Large intestine (tissue), 3 donors: ENCODE results near the gene NR2F1. TPM values are rescaled to one million over a fixed set of nuclear protein-coding genes. Genes with fewer than 3 reads are reported as not detected.

Experiments
- DNase-seq, 2 donors: peaks; one replicate each; pipeline versions ENCODE4 v3.0.0 to v3.0.0-alpha.2; 2013
- H3K27ac ChIP-seq: one replicate; pipeline ENCODE4 v1.5.1; 2013; ENCODE audit warnings: low read length
- H3K27me3 ChIP-seq: 2 replicates; pipeline ENCODE4 v1.6.1; 2013; ENCODE audit warnings: low read length; ENCODE audit not compliant: control insufficient read depth, insufficient read depth
- H3K36me3 ChIP-seq: 2 replicates; pipeline ENCODE4 v1.6.1; 2013; ENCODE audit warnings: low read length; ENCODE audit not compliant: control insufficient read depth, insufficient read depth
- H3K4me1 ChIP-seq: one replicate; pipeline ENCODE4 v1.6.1; 2013; ENCODE audit warnings: low read length; ENCODE audit not compliant: control insufficient read depth, insufficient read depth
- H3K4me3 ChIP-seq: one replicate; pipeline ENCODE4 v1.5.1; 2013; ENCODE audit warnings: low read length
- H3K9me3 ChIP-seq: one replicate; pipeline ENCODE4 v1.6.1; 2013; ENCODE audit warnings: mild to moderate bottlenecking, low read depth, low read length, moderate library complexity; ENCODE audit not compliant: control insufficient read depth
- WGBS: methylation state at CpG from one replicate; pipeline ENCODE4 v1.1.5; 2013; ENCODE audit warnings: low lambda C conversion rate; ENCODE audit not compliant: insufficient coverage; 5-methylcytosine and 5-hydroxymethylcytosine counted together
- polyA plus RNA-seq: library from polyadenylated mRNA; unstranded; fragments of 120-200 nt; gene quantifications from one replicate; pipeline ENCODE4 v1.2.1, GENCODE V29; 2013

NR2F1 gene
- polyA plus RNA-seq, 1 donor, result 7.6 TPM

DNA sequence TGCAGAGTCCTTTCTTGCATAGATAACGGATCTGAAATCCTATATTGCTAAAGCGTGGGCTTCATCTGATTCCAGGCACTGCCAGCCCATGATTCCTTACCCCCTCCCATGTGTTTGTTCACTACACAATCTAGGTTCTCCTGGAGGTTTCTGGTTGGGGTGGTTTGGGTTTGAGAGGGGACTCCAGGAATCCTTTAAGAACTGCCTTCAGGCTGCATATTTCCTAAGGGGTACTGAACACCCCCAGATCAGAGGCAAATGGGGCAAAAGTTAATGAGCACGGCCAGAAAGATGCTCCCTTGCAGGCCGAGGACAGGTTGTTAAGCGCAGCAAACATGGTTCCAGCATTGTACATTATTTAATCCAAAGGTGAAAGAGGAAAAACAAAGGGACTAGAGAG is 9.9 kb downstream of the NR2F1 start:
- Histone ChIP-seq H3K27me3 (peaks cover 95% of the 10 kb centered on the region), H3K4me1 (peaks cover 9% of the 10 kb centered on the region), H3K27ac (no peak overlapping the region), H3K9me3 (peaks cover 21% of the 10 kb centered on the region), H3K4me3 (no peak overlapping the region), H3K36me3 (peaks cover 5% of the 10 kb centered on the region)
- no peak for DNase-seq
- WGBS, result no CpG with 5 or more reads among the region's 5 CpGs

DNA sequence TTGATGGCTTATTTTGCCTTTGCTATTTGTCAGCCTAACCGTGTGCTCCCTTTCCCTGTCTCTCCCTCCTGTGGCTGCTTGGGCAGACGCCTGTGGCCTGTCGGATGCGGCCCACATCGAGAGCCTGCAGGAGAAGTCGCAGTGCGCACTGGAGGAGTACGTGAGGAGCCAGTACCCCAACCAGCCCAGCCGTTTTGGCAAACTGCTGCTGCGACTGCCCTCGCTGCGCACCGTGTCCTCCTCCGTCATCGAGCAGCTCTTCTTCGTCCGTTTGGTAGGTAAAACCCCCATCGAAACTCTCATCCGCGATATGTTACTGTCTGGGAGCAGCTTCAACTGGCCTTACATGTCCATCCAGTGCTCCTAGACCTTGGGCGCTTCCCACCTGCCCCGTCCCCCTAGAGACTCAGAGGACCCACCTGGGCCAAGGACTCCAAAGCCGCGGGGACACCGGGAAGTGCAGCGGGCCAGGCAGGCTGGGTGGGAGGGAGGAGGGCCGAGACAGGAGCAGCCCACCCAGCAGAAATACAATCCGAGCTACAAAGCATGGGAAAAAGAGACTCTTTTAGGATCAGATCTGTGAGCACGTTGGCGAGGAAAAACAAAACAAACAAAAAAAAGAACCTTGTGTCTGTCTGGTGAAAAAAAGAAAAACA is 10.6 kb downstream of the NR2F1 start:
- H3K4me3 ChIP-seq, result no peak overlapping the region
- no peak overlapping the region for H3K27ac ChIP-seq
- peaks cover 21% of the 10 kb centered on the region for H3K9me3 ChIP-seq
- 29% methylated on average over 4 of the region's 30 CpGs for WGBS
- peaks cover 97% of the 10 kb centered on the region for H3K27me3 ChIP-seq
- peaks cover 9% of the 10 kb centered on the region for H3K4me1 ChIP-seq
- DNase-seq, result no peak
- H3K36me3 ChIP-seq, result peaks cover 5% of the 10 kb centered on the region

DNA sequence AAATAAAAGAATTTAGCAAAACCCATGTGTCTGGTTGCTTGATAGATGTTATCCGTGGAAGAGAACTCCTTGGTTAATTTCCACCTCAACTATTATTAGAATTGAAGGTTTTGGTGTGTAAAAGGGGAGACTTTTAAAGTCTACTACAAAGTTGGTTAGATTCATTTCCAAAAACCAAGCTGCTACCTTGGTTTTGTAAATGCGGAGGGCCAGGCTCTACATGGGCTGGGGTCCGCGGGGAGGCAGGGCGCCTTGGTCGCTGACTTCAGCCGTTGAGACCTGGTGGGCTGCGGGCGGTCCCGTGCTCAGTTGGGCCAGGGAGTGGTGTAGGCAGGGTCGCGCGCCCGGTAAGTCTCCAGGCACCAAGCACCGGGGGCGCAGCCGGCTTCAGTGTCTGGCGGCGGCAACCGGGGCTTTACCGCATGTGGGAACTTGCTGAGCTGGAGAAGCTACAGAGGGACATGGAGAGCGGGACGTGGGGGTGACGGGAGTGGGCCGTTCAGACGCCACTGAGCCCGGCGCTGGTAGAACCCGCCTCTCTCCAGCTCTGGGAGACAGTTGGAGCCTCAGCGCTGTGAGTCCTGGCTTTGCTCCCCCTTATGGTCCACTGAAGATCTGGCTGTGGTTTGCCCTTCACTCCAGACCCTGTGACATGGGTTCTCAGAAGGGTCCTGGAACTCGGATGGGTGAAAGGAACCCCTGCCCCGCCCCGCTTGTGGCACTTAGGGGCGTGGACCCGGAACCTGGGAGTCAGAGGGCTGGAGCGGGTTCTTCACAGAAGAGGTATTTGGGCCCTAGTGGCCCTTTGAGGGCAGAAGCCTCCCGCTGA is 11.8 kb downstream of the NR2F1 start:
- Histone ChIP-seq H3K27ac (no peak overlapping the region), H3K36me3 (peaks cover 5% of the 10 kb centered on the region), H3K27me3 (peaks cover 97% of the 10 kb centered on the region), H3K9me3 (peaks cover 21% of the 10 kb centered on the region), H3K4me1 (peaks cover 7% of the 10 kb centered on the region), H3K4me3 (no peak overlapping the region)
- WGBS, result no CpG with 5 or more reads among the region's 37 CpGs
- no peak for DNase-seq

DNA sequence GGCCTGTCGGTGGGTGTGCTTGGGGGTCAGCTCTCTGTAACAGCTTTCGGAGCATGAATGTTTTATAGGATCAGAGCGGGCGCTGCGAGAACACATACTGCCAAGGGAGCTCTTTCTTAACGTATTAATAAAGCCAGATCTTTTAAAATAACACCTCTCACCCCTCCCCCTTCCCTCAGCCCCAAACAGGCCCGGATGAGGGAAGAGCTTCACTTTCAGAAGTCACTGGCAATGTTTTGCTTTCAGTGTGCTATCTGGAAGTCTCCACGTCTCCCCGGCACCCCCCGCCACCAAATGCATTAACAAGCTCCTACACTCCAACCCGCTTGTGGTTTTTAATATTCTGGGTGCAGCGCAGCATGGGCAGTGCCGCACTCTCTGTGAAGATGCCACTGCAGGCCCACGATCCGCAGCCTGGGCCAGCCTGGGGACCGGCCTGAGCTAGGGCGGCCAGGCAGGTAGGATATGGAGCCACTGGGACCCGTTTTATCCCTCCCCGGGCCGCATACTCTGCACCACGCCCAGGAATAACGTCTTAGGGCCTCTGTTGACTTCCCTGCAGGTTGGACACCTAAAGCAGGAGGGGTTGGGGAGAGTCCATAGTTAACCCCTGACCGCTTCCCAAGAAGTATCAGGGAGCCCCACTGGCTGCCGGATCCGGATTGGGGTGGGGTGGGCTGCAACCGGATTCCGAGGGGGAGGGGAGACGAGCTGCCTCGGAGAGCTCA is 12.6 kb downstream of the NR2F1 start:
- no CpG with 5 or more reads among the region's 29 CpGs for WGBS
- Histone ChIP-seq H3K9me3 (peaks cover 21% of the 10 kb centered on the region), H3K4me1 (peaks cover 7% of the 10 kb centered on the region), H3K4me3 (no peak overlapping the region), H3K36me3 (peaks cover 5% of the 10 kb centered on the region), H3K27ac (no peak overlapping the region), H3K27me3 (peaks cover 96% of the 10 kb centered on the region)
- no peak for DNase-seq

DNA sequence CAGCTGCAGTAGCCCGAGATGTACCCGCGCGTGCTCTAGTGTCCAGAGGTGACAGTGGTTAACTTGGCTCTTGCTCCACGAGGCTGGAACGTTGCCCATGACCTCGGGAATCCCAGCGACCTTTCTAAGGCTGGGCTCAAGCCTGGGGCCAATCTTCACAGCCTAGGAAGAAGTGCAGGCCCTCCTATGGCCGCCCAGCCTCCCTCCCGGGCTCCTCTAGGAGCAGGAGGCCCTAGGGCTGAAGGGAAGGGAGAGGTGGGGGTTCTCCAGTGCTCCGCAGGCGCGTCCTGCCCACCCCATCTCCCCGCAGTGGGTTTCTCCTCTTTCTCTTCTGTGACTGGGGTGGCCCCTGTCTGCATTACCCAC is 13.3 kb downstream of the NR2F1 start:
- Histone ChIP-seq H3K27ac (no peak overlapping the region), H3K27me3 (peaks cover 96% of the 10 kb centered on the region), H3K4me3 (no peak overlapping the region), H3K9me3 (peaks cover 21% of the 10 kb centered on the region), H3K36me3 (peaks cover 3% of the 10 kb centered on the region), H3K4me1 (peaks cover 7% of the 10 kb centered on the region)
- no peak for DNase-seq
- no CpG with 5 or more reads among the region's 14 CpGs for WGBS

DNA sequence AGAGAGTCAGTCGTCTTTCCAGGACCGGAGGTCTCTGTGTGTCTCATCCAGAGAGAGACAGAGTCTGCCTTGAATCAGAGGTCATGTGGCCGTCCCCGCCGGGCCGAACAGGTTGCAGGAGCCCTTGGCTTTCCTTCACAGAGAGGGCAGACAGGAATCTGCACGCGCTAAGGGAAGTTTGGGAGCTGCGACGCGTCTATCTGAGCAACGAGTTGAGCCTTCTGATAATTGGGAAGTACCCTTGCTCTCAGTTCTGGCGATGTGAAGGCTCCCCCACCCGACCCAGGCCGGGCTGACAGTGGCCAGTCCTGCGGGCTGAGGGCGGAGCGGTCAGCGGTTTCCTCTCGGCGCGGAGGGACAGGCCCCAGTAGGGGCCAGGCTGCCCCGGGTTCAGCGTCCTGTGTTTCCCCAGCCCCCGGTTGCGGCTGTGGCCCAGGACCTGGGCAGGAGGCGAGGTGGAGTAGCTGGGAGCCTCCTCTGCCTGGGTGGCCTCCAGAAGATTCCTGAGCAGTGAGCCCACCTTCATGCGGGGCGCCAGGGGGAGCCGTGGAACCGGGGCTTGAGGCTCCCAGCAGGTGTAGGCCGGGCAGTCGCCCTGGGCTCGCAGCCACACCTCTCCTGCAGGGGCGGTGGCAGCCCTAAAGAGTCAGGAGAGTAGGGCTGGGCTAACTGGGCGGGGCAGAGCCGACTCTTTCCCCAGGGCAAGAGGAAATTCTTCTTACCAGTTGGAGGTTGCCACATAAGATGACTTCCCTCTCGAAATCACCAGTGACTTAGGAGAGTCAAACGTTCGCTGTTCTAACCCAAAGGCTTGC is 13.9 kb downstream of the NR2F1 start:
- peaks cover 21% of the 10 kb centered on the region for H3K9me3 ChIP-seq
- peaks cover 96% of the 10 kb centered on the region for H3K27me3 ChIP-seq
- H3K4me3 ChIP-seq, result no peak overlapping the region
- DNase-seq, result peak in 1 of 2 donors; percentile 33
- WGBS, result no CpG with 5 or more reads among the region's 40 CpGs
- H3K4me1 ChIP-seq, result peaks cover 7% of the 10 kb centered on the region
- no peak overlapping the region for H3K27ac ChIP-seq
- H3K36me3 ChIP-seq, result peaks cover 2% of the 10 kb centered on the region

DNA sequence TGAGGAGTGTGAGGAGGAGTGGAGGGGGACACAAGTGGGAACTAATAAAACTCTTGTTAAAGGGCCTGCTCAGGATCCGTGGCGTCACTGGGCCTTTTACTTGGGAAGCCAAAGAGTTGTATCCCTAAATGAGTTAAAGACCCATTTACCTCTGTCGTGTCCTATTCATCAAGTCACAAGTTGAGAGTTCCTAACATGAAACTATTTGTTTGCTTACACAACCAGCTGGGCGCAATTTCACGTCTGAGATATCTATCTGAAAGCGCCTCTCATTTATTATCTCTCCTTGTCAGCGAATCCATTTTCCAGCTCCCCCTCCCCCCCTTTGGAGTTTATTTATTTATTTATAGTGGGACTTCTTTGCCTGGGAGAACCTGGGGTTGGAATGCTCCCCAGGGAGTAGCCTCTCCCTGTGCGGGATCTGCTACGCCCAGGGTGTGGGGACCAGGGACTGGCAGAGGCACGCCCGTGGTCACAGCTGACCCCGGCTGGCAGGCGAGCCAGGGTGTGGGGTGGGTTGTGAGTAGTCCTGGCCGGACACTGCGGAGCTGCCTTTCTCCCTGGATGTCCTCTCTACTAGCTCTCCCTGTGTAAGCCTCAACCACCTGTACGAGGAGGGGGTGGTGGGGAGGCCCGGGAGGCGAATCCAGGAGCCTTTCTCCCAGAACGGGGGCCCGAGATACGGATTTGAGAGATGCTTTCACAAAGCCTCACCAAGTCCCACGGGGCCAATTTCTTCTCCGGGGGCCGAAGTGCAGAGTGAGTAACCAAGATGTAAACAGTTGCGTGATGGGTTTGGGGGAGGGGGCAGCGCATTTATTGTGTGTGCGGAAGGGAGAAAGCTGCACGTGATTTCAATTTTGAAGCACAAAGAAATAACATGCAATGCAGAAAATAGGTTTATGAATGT is 15.3 kb downstream of the NR2F1 start:
- H3K27ac ChIP-seq, result no peak overlapping the region
- peaks cover 2% of the 10 kb centered on the region for H3K36me3 ChIP-seq
- peaks cover 7% of the 10 kb centered on the region for H3K4me1 ChIP-seq
- H3K9me3 ChIP-seq, result peaks cover 23% of the 10 kb centered on the region
- WGBS, result no CpG with 5 or more reads among the region's 28 CpGs
- H3K4me3 ChIP-seq, result no peak overlapping the region
- no peak for DNase-seq
- peaks cover 97% of the 10 kb centered on the region for H3K27me3 ChIP-seq

DNA sequence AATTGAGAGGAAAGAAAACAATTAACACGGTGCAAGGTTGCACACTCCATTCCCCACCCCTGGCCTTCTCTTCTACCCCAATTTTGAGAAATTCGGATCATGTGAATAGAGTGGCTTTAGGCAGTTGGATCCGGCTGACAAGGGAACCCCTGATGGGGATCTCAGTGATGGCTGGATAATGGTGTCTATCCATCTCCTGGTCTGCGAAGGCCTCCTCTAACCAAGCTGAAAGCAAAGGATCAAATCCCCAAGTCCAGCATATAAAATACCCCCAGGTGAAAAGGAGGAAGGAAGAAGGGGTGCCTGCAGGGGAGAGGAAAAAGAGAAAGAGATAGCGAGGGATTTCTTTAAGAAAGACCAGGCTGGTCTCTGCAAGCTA is 16.0 kb downstream of the NR2F1 start:
- no peak for DNase-seq
- no peak overlapping the region for H3K4me3 ChIP-seq
- no peak overlapping the region for H3K27ac ChIP-seq
- H3K9me3 ChIP-seq, result peaks cover 20% of the 10 kb centered on the region
- H3K36me3 ChIP-seq, result no peaks in the 10 kb centered on the region
- no CpG with 5 or more reads among the region's 5 CpGs for WGBS
- peaks cover 97% of the 10 kb centered on the region for H3K27me3 ChIP-seq
- H3K4me1 ChIP-seq, result peaks cover 7% of the 10 kb centered on the region

DNA sequence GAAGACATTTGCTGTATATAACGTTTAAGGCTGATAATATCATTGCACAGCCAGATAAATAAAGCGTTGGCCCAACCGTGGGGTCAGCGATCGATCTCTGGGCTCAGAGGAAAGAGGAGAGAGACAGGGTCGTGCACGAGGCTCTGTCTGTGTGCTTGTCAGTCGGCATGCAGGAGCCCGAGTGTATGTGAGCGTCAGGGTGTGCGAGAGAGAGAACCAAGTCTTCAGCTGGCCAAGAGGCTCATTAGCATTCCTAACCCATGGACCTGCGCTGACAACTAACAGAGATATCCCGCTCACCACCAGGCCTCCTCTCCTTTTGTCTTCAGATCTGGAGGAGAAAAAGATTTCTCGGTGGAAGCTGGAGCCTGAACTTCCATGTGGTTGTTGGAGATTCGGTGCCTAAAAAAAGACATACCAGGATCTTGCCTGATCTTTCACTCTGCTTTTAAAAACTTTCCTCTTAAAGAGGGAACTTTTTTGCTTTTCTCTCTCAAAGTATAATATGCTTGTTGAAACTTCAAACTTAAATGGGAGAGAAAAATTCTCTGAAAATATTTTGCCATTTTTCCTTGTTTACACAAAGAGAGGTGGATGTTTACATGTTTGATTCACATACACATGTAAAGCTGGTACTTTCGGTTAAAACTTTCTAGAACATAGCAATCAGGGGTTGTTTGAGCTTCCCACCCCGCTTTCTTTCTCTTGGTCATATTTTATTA is 16.5 kb downstream of the NR2F1 start:
- no peak overlapping the region for H3K4me3 ChIP-seq
- peaks cover 24% of the 10 kb centered on the region for H3K9me3 ChIP-seq
- no peaks in the 10 kb centered on the region for H3K36me3 ChIP-seq
- H3K27me3 ChIP-seq, result peaks cover 99% of the 10 kb centered on the region
- peaks cover 7% of the 10 kb centered on the region for H3K4me1 ChIP-seq
- no peak for DNase-seq
- WGBS, result no CpG with 5 or more reads among the region's 17 CpGs
- H3K27ac ChIP-seq, result no peak overlapping the region
